Right lobe of liver (tissue), 4 donors: ENCODE data around the gene TRNT1.

Experiments
- POLR2A ChIP-seq: fragments of 450-650 bp; IDR thresholded peaks from one replicate; pipeline ENCODE4 v1.6.1; 2017; ENCODE audit warnings: antibody characterized with exemption, mild to moderate bottlenecking
- TF ChIP-seq, protein P1 (sequence below), 4 donors: fragments of 200-600 bp in 3 of 4; fragments of 450-650 bp in 1 of 4; IDR thresholded peaks; one replicate each; pipeline versions ENCODE4 v1.5.1 to v1.8.0; 2016 to 2022; ENCODE audit warnings: antibody characterized with exemption in 4 of 4, mild to moderate bottlenecking in 2 of 4
- donor health status: DM: no; HTN: no; CAD: no.
- donor health status: DM: no; HTN: no; CAD: no.
- donor health status: DM: no; HTN: yes; CAD: no.

GRCh38 chr3:3087279-3087678 lies 39.5 kb upstream of the TRNT1 start:
- TF ChIP-seq, protein P1, sequence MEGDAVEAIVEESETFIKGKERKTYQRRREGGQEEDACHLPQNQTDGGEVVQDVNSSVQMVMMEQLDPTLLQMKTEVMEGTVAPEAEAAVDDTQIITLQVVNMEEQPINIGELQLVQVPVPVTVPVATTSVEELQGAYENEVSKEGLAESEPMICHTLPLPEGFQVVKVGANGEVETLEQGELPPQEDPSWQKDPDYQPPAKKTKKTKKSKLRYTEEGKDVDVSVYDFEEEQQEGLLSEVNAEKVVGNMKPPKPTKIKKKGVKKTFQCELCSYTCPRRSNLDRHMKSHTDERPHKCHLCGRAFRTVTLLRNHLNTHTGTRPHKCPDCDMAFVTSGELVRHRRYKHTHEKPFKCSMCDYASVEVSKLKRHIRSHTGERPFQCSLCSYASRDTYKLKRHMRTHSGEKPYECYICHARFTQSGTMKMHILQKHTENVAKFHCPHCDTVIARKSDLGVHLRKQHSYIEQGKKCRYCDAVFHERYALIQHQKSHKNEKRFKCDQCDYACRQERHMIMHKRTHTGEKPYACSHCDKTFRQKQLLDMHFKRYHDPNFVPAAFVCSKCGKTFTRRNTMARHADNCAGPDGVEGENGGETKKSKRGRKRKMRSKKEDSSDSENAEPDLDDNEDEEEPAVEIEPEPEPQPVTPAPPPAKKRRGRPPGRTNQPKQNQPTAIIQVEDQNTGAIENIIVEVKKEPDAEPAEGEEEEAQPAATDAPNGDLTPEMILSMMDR (IDR thresholded peaks at IDR 0.05): no peak
- no peak for TF ChIP-seq POLR2A
